Duodenal mucosa (tissue), 2 donors: ENCODE data around the gene CHST8.
"Not testable (repeated sequence)": the region's sequence is repeated elsewhere in the genome, so short reads cannot be mapped to it uniquely, and the experiment has no call there.

Source experiments
- H3K27ac ChIP-seq: one replicate; pipeline ENCODE4 v1.7.0; 2013; ENCODE audit warnings: low read depth, low read length
- H3K27me3 ChIP-seq, 2 donors: one replicate each; pipeline ENCODE4 v1.7.0; 2013; ENCODE audit warnings: low read length in 2 of 2, control low read depth in 1 of 2; ENCODE audit not compliant: insufficient read depth in 2 of 2, control insufficient read depth in 1 of 2
- H3K36me3 ChIP-seq, 2 donors: one replicate each; pipeline ENCODE4 v1.7.0; 2013; ENCODE audit warnings: low read length in 2 of 2, control low read depth in 1 of 2; ENCODE audit not compliant: insufficient read depth in 2 of 2, control insufficient read depth in 1 of 2
- H3K4me1 ChIP-seq, 2 donors: one replicate each; pipeline ENCODE4 v1.7.0; 2013; ENCODE audit warnings: low read length in 2 of 2, control low read depth in 1 of 2; ENCODE audit not compliant: insufficient read depth in 2 of 2, control insufficient read depth in 1 of 2
- H3K4me3 ChIP-seq, 2 donors: one replicate each; pipeline ENCODE4 v1.7.0; 2013; ENCODE audit warnings: low read length in 2 of 2, low read depth in 1 of 2
- H3K9ac ChIP-seq, 2 donors: one replicate each; pipeline ENCODE4 v1.7.0; 2013; ENCODE audit warnings: low read length in 2 of 2, low read depth in 1 of 2
- H3K9me3 ChIP-seq, 2 donors: one replicate each; pipeline ENCODE4 v1.7.0; 2013; ENCODE audit warnings: low read length in 2 of 2, control low read depth in 1 of 2; ENCODE audit not compliant: control insufficient read depth in 1 of 2

CHST8 gene

DNA sequence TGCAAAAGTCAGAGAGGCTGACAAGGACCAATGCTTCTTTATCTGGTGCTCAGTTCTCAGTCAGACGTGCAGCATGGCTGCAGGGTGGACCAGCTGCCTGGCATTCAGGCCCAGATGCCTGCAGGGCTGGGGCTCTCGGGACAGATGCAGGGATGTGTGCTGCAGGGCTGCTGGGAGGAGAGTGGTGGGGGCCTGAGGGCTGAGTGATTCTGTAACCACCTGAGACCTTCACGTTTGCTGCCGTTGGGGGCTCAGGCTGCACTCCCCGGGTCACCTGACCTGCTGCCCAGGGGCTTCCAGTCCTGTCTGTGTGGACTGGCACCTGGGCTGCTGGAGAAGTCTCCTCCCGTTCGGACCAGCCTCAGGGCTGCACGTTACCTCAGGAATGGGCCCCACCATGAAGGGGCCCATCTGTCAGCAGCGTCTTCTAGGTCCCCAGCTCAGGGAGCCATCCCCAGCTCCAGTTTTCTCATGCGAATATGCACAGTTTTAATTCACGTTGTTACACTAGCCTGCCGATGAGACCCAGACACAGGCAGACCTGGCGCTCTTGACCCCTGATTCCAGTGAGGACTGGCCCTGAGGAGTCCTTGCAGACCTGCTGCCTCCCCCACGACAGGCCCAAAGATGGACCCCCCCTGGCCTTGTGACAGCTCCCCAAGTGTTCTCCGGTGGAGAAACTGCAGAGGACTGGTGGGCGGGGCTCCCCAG lies 191.8 kb downstream of the CHST8 start:
- no peak overlapping the region for H3K27ac ChIP-seq
- H3K4me3 ChIP-seq = no peak overlapping the region
- H3K36me3 ChIP-seq = no peaks in the 10 kb centered on the region
- H3K9me3 ChIP-seq = no peaks in the 10 kb centered on the region
- H3K9ac ChIP-seq = no peak overlapping the region
- no peaks in the 10 kb centered on the region for H3K27me3 ChIP-seq
- H3K4me1 ChIP-seq = peaks cover 4 to 9% of the 10 kb centered on the region in 2 donors

DNA sequence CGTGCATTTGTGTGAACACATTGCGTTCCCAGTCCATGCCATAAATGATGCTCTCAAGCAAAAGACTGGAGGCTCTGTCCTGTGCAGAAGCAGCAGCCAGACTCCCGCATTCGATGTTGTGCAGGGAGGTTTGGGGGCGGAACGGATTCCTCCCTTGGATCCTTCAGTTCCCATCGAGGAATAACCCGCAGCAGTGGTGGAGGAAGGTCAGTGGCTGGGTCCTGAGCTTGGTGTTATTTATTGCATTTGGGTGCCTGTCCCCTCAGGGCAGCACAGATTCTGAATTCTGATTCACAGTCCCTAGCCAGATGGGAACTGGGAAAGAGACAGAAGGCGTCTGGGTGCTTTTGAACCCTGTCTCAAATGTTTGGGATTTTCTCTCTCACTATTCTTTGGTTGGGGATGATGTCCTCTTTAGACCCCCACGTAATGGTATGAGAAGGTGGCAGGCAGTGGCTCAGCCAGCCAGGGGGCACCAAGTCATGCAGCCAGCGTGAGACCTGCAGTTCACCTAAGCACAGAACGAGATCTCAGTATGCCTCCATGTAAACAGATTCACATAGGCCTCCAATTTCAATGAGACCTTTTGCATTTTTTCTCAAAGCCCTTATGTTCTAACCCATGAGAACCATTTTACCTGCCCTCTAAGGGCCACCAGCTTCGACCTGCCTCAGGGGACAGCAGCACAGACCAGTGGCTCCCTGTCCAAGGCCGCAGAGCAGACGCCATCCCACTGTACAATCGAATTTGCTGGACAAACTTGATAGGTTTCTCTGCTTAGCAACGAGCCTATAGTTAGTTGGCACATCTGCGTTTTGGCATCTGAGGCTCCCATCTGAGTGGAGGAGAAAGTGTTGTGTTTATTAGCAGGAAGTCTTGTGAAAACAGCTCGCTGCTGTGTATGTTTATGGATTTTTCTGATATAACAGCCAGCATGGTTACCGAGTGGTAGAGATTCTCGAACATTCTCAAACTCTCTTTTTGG lies 192.7 kb downstream of the CHST8 start:
- H3K9ac ChIP-seq = no peak overlapping the region
- H3K27me3 ChIP-seq = no peaks in the 10 kb centered on the region
- H3K4me3 ChIP-seq = no peak overlapping the region
- H3K27ac ChIP-seq = no peak overlapping the region
- no peaks in the 10 kb centered on the region for H3K9me3 ChIP-seq
- no peaks in the 10 kb centered on the region for H3K36me3 ChIP-seq
- H3K4me1 ChIP-seq = peaks cover 4 to 13% of the 10 kb centered on the region in 2 donors

DNA sequence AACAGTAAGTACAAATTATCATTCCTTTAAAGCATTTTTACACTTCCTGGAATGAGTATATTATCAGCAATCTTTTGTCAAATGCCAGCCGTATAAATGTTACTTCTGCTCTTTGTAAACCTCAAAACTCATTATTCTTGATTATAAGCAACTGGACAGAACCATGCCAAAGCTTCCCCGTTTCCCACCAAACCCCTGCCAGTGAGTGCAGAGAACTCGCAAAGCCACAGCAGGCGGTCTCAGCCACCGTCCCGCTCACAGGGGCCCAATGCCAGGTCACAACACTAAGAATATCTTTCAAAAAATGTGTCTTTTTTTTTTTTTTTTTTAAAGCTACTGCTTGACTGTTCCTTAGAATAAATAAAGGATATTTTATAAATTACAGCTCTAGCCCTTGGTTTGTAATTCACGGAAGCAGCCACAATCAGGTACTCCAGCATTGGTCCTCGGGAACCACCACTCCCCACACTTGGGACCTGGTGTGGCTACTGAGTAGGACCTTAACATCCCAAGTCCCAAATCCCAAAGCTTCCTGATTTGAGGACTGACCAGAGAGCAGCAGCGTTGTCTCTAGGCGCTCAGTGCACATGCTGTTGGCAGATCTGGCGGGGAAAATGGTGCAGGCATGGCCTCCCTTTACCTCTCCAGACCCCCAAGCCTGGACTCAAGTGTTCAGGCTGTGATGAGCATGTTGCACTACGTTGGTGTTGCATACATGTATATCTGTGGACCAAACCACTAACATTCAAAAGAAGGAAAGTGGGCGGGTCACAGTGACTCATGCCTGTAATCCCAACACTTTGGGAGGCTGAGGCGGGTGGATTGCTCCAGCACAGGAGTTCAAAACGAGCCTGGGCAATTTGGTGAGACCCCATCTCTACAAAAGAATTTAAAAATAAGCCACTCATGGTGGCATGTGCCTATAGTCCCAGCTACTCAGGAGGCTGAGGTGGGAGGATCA lies 193.9 kb downstream of the CHST8 start:
- Histone ChIP-seq H3K9me3 (no peaks in the 10 kb centered on the region), H3K4me1 (peaks cover 4 to 22% of the 10 kb centered on the region in 2 donors), H3K27me3 (no peaks in the 10 kb centered on the region), H3K27ac (no peak overlapping the region), H3K9ac (no peak overlapping the region), H3K36me3 (no peaks in the 10 kb centered on the region), H3K4me3 (no peak overlapping the region)

DNA sequence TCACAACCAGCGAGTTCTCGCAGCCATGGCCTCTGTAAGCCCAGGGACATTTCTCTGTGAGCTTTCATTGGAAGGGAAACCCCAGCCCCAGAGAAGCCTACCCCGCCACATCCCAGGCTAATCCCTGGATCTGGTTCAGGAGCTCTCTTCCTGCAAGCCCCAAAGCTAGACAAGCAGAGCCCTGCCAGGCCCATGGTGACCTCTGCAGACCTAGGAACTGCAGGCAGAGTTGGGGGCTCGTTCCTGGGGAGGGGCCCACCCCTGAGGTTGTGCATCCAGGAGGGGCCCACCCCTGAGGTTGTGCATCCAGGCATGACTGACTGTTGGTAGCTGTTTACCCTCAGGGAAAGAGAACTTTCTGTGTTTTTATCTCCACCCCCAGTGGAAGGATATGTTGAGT lies 196.7 kb downstream of the CHST8 start:
- peaks cover 4 to 26% of the 10 kb centered on the region in 2 donors for H3K4me1 ChIP-seq
- H3K27ac ChIP-seq = no peak overlapping the region
- no peak overlapping the region for H3K9ac ChIP-seq
- H3K4me3 ChIP-seq = no peak overlapping the region
- H3K9me3 ChIP-seq = no peaks in the 10 kb centered on the region
- no peaks in the 10 kb centered on the region for H3K36me3 ChIP-seq
- H3K27me3 ChIP-seq = peaks cover 0 to 3% of the 10 kb centered on the region in 2 donors

DNA sequence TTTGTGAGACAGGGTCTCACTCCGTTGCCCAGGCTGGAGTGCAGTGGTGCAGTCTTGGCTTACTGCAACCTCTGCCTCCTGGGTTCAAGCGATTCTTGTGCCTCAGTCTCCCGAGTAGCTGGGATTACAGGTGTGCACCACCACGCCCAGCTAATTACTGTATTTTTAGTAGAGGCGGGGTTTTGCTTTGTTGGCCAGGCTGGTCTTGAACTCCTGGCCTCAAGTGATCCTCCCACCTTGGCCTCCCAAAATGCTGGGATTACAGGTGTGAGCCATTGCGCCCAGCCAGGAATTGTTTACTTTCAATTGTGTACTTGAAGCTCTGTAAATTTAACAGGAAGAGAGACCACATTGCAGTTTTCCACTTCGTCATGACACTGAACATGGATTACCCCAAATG lies 197.3 kb downstream of the CHST8 start:
- peaks cover 4 to 26% of the 10 kb centered on the region in 2 donors for H3K4me1 ChIP-seq
- H3K9ac ChIP-seq, H3K27me3 ChIP-seq, H3K4me3 ChIP-seq, H3K9me3 ChIP-seq, H3K36me3 ChIP-seq, H3K27ac ChIP-seq: not testable (repeated sequence)

DNA sequence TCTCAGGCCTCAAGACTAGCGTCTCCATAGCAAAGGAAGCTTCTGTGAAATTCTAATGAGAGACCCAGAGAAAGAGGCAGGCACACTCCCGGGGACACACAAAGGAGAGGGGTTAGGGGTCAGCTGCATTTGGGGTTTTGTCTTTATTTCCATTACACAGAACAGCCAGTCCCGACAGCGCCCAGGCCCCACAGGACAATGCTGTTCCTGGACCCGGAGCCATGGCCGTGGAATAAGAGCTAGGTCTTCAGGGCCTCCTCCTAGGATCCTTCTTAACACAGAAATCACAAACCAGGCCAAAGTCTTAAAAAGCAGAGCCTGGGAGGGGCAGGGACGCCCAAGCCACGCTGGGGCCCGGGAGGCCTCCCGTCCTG lies 197.7 kb downstream of the CHST8 start:
- Histone ChIP-seq H3K9ac (peak overlapping the region; percentile 25 to 32), H3K27me3 (peaks cover 0 to 3% of the 10 kb centered on the region in 2 donors), H3K9me3 (no peaks in the 10 kb centered on the region), H3K4me3 (peak overlapping the region in 1 of 2 donors; percentile 71), H3K4me1 (peaks cover 4 to 26% of the 10 kb centered on the region in 2 donors), H3K27ac (peak overlapping the region; percentile 26), H3K36me3 (no peaks in the 10 kb centered on the region)

DNA sequence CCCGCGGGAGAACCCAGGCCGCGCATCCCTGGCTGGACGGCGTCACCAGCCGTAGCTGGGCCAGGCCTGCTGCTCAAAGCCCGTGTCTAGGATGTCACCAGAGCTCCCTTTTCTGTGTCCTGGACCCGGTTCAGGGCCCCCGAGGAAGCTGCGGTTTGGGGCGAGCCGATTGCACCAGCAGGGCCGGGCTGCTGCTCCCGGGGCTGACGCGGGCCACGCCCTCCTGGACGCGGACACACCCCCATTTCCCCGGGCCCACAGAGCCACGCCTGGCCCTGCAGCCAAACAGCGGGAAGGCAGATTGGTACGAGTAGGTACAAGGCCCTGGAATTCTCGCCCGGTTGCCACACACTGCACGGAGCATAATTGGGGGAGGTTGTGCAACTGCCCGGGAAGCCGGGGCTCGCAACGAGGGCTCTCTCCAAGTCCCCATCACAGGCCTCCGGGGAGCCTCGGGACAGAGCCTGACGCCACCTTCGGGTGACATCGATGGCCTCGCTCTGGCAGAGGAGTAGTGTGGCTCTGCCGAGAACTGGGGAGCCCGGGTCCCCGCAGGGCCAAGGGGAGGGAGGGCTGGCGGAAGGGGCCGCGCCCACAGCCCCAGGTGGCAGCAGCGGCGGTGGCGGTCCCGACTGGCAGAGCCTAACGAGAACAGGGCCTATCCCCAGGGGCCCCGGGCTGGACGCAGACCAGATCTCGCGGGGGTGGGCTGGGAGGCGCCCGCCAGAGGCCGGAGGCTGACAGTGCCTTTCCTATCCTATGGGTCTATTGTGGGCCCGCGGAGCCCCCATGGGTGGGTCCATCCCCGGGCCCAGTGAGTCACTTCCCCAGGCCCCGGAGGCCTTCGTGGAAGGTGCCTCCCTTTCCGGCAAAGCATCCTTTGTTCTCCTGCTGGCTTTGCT lies 198.4 kb downstream of the CHST8 start:
- peak overlapping the region; percentile 32 to 39 for H3K9ac ChIP-seq
- peaks cover 4 to 26% of the 10 kb centered on the region in 2 donors for H3K4me1 ChIP-seq
- H3K27me3 ChIP-seq = peaks cover 0 to 3% of the 10 kb centered on the region in 2 donors
- peak overlapping the region; percentile 26 for H3K27ac ChIP-seq
- H3K4me3 ChIP-seq = peak overlapping the region; percentile 71 to 73
- H3K36me3 ChIP-seq = no peaks in the 10 kb centered on the region
- no peaks in the 10 kb centered on the region for H3K9me3 ChIP-seq

DNA sequence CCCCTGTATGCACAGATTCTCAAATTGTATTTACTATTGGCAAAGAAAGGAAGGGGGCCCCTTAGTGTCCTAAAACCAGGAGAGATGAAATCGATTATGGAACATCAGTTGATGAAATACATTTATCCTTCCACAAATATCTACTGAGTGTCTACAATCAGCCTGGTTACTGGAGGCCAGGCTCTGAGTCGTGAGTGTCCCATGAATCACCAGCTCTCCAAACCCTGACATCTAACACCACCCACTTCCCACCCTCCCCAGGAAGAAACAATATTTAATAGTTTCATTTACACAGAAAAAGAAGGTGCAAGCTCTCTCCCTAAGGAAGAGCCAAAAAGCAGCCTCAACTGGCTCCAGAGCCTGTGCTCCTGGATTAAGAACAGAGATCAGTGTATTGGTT lies 200.1 kb downstream of the CHST8 start:
- no peak overlapping the region for H3K9ac ChIP-seq
- H3K9me3 ChIP-seq = no peaks in the 10 kb centered on the region
- H3K36me3 ChIP-seq = no peaks in the 10 kb centered on the region
- no peak overlapping the region for H3K4me3 ChIP-seq
- no peak overlapping the region for H3K27ac ChIP-seq
- H3K27me3 ChIP-seq = peaks cover 0 to 3% of the 10 kb centered on the region in 2 donors
- peaks cover 2 to 20% of the 10 kb centered on the region in 2 donors for H3K4me1 ChIP-seq
